Bronchial epithelial cell (primary cell): Measurements from ENCODE around the gene KRT81. TPM values are rescaled to one million over a fixed set of nuclear protein-coding genes. Genes with fewer than 3 reads are reported as not detected.

Experiments used
- DNase-seq: peaks from one replicate; pipeline ENCODE4 v3.0.0-alpha.2; 2010; ENCODE audit warnings: low read depth
- FAIRE-seq: peaks from 2 replicates; lab custom pipeline; 2011; peaks lifted over from hg19 to GRCh38; lab: Jason Lieb, UNC
- H3K27me3 ChIP-seq: 2 replicates; pipeline ENCODE4 v1.5.1; 2011; ENCODE audit warnings: low read length; ENCODE audit not compliant: control insufficient read depth, insufficient read depth
- H3K36me3 ChIP-seq: 2 replicates; pipeline ENCODE4 v1.5.1; 2011; ENCODE audit warnings: low read length; ENCODE audit not compliant: control insufficient read depth, insufficient read depth
- H3K4me3 ChIP-seq: 2 replicates; pipeline ENCODE4 v1.5.1; 2011; ENCODE audit warnings: mild to moderate bottlenecking, low read depth, low read length, control low read depth
- CTCF ChIP-seq: IDR thresholded peaks from 2 replicates; pipeline ENCODE4 v1.5.1; 2011; ENCODE audit warnings: mild to moderate bottlenecking, moderate library complexity, low read length, control low read depth, inconsistent platforms; ENCODE audit not compliant: insufficient read depth, severe bottlenecking
- total RNA-seq: library from RNA; depleted of rRNA; stranded (reverse); fragments of >200 nt; gene quantifications from 2 replicates; pipeline ENCODE4 v1.2.1, GENCODE V29; 2014

KRT81 gene
- total RNA-seq, 1 donor from 2014 or later: 0.26 TPM

GRCh38 chr12:52239767-52240166 lies 51.6 kb downstream of the KRT81 start:
- Histone ChIP-seq H3K4me3 (no peak overlapping the region), H3K27me3 (no peaks in the 10 kb centered on the region), H3K36me3 (peaks cover 13% of the 10 kb centered on the region)
- DNase-seq: no peak
- no peak for FAIRE-seq
- TF ChIP-seq CTCF: no peak

- FAIRE-seq: no peak
- peaks cover 13% of the 10 kb centered on the region for H3K36me3 ChIP-seq
- no peaks in the 10 kb centered on the region for H3K27me3 ChIP-seq
- no peak for DNase-seq
- H3K4me3 ChIP-seq: no peak overlapping the region
- TF ChIP-seq CTCF: no peak
Observed at GRCh38 chr12:52238916-52239646, 52.3 kb downstream of the KRT81 start.

GRCh38 chr12:52238207-52238840 lies 53.0 kb downstream of the KRT81 start:
- Histone ChIP-seq H3K36me3 (peaks cover 13% of the 10 kb centered on the region), H3K27me3 (no peaks in the 10 kb centered on the region), H3K4me3 (no peak overlapping the region)
- DNase-seq (no peak), FAIRE-seq (peak; percentile 55)
- TF ChIP-seq CTCF: no peak

GRCh38 chr12:52236386-52237050 lies 54.8 kb downstream of the KRT81 start:
- no peak for TF ChIP-seq CTCF
- FAIRE-seq: no peak

More at GRCh38 chr12:52236386-52237050, 54.8 kb downstream of the KRT81 start:
- DNase-seq: no peak
- Histone ChIP-seq H3K4me3 (no peak overlapping the region), H3K27me3 (no peaks in the 10 kb centered on the region), H3K36me3 (peaks cover 7% of the 10 kb centered on the region)

Other genes with a start within 250 kb of the KRT81 start
- gene NR4A1, start 240.1 kb downstream of the KRT81 start, total RNA-seq: 0.38 and 0.79 TPM in 2 replicates
- gene ATG101, start 221.6 kb downstream of the KRT81 start, total RNA-seq: 153 and 181 TPM in 2 replicates
- 0.13 and 0.26 TPM in 2 replicates for gene SMIM41, start 211.8 kb downstream of the KRT81 start, total RNA-seq
- 14.7 and 66.4 TPM in 2 replicates for gene KRT80, start 99.5 kb downstream of the KRT81 start, total RNA-seq
- gene KRT7, start 58.3 kb downstream of the KRT81 start, total RNA-seq: 532 and 895 TPM in 2 replicates
- gene KRT86, start 16.9 kb downstream of the KRT81 start, total RNA-seq: 0.26 TPM in 2 replicates
- 0.13 TPM in 1 of 2 replicates, not detected in the other for gene KRT83, start 29.9 kb upstream of the KRT81 start, total RNA-seq
- gene KRT85, start 75.9 kb upstream of the KRT81 start, total RNA-seq: not detected in 2 replicates
- not detected in 2 replicates for gene KRT84, start 94.1 kb upstream of the KRT81 start, total RNA-seq
- not detected in 2 replicates for gene KRT82, start 114.8 kb upstream of the KRT81 start, total RNA-seq
- 1.8 and 7.3 TPM in 2 replicates for gene KRT75, start 142.8 kb upstream of the KRT81 start, total RNA-seq
- gene KRT6B, start 160.6 kb upstream of the KRT81 start, total RNA-seq: 287 and 1,881 TPM in 2 replicates
- gene KRT6C, start 182.3 kb upstream of the KRT81 start, total RNA-seq: 16.8 and 138 TPM in 2 replicates
- 13,929 and 17,192 TPM in 2 replicates for gene KRT6A, start 201.7 kb upstream of the KRT81 start, total RNA-seq
- gene KRT5, start 228.9 kb upstream of the KRT81 start, total RNA-seq: 6,770 and 10,597 TPM in 2 replicates